OCI-LY1 (cell line): ENCODE data around the gene CACNA1I.

Source experiments
- H2AFZ ChIP-seq: fragments of 200-600 bp; sonication (generic), shearing (Covaris generic); 2 replicates; pipeline ENCODE4 v1.6.0; 2014; ENCODE audit warnings: antibody characterized with exemption, mild to moderate bottlenecking, low read length
- H3F3A ChIP-seq: fragments of 200-600 bp; sonication (generic), shearing (Covaris generic); 2 replicates; pipeline ENCODE4 v1.6.0; 2014; ENCODE audit warnings: mild to moderate bottlenecking, antibody characterized with exemption, low read length, moderate library complexity; ENCODE audit not compliant: insufficient read depth
- H3K27ac ChIP-seq: fragments of 200-600 bp; sonication (generic); 2 replicates; pipeline ENCODE4 v1.5.1; 2014; ENCODE audit warnings: low read length, mixed run types, mild to moderate bottlenecking, low read depth; ENCODE audit not compliant: poor library complexity, severe bottlenecking
- H3K27me3 ChIP-seq: fragments of 200-600 bp; sonication (generic); 2 replicates; pipeline ENCODE4 v1.6.0; 2014; ENCODE audit warnings: antibody characterized with exemption, mild to moderate bottlenecking, low read length, moderate library complexity; ENCODE audit not compliant: insufficient read depth
- H3K36me3 ChIP-seq: fragments of 200-600 bp; sonication (generic); 2 replicates; pipeline ENCODE4 v1.6.1; 2014; ENCODE audit warnings: mild to moderate bottlenecking, antibody characterized with exemption, low read length, moderate library complexity, mixed read lengths; ENCODE audit not compliant: insufficient read depth
- H3K4me1 ChIP-seq: fragments of 200-600 bp; sonication (generic); 2 replicates; pipeline ENCODE4 v1.5.1; 2014; ENCODE audit warnings: mild to moderate bottlenecking, low read length, moderate library complexity; ENCODE audit not compliant: insufficient read depth, severe bottlenecking
- H3K4me2 ChIP-seq: fragments of 200-600 bp; sonication (generic), shearing (Covaris generic); 2 replicates; pipeline ENCODE4 v1.6.1; 2014; ENCODE audit warnings: low read length
- H3K4me3 ChIP-seq: fragments of 200-600 bp; sonication (generic); 2 replicates; pipeline ENCODE4 v1.5.1; 2014; ENCODE audit warnings: low read length, low read depth, mild to moderate bottlenecking, mixed read lengths; ENCODE audit not compliant: poor library complexity, severe bottlenecking
- H3K79me2 ChIP-seq: fragments of 200-600 bp; shearing (Covaris generic); 2 replicates; pipeline ENCODE4 v1.6.1; 2016; ENCODE audit warnings: mixed run types, low read length, mixed read lengths; ENCODE audit not compliant: insufficient read depth
- H3K9ac ChIP-seq: fragments of 200-600 bp; sonication (generic), shearing (Covaris generic); 2 replicates; pipeline ENCODE4 v1.6.1; 2014; ENCODE audit warnings: mild to moderate bottlenecking, low read length, mixed read lengths
- H3K9me2 ChIP-seq: fragments of 200-600 bp; sonication (generic), shearing (Covaris generic); 2 replicates; pipeline ENCODE4 v1.6.1; 2014; ENCODE audit warnings: low read depth, mild to moderate bottlenecking, low read length, mixed read lengths
- H3K9me3 ChIP-seq: fragments of 200-600 bp; shearing (Covaris generic); 2 replicates; pipeline ENCODE4 v1.6.1; 2014; ENCODE audit warnings: low read length, mixed read lengths
- H4K20me1 ChIP-seq: fragments of 200-600 bp; sonication (generic), shearing (Covaris generic); 2 replicates; pipeline ENCODE4 v1.6.0; 2016; ENCODE audit warnings: mild to moderate bottlenecking, low read length; ENCODE audit not compliant: insufficient read depth
- CTCF ChIP-seq: fragments of 200-600 bp; sonication (generic), shearing (Covaris generic); IDR thresholded peaks from 2 replicates; pipeline ENCODE4 v1.5.1; 2017; ENCODE audit warnings: mild to moderate bottlenecking, antibody characterized with exemption, low read length, moderate library complexity, mixed read lengths
- EZH2 ChIP-seq: fragments of 200-600 bp; sonication (generic), shearing (Covaris generic); IDR thresholded peaks from 2 replicates; pipeline ENCODE4 v1.8.0; 2017; ENCODE audit warnings: borderline replicate concordance, mixed run types, mild to moderate bottlenecking, antibody characterized with exemption, low read length, moderate library complexity, mixed read lengths

The CACNA1I gene

GRCh38 chr22:39697790-39698430 is 127.4 kb downstream of the CACNA1I start:
- Histone ChIP-seq H3K9me3 (no peaks in the 10 kb centered on the region), H3K4me2 (no peak overlapping the region), H3K79me2 (no peaks in the 10 kb centered on the region), H3K4me1 (no peaks in the 10 kb centered on the region), H4K20me1 (no peaks in the 10 kb centered on the region), H2AFZ (no peak overlapping the region), H3F3A (no peaks in the 10 kb centered on the region), H3K4me3 (no peak overlapping the region), H3K36me3 (no peaks in the 10 kb centered on the region), H3K9ac (no peak overlapping the region), H3K9me2 (no peaks in the 10 kb centered on the region), H3K27me3 (no peaks in the 10 kb centered on the region), H3K27ac (no peak overlapping the region)
- TF ChIP-seq CTCF = no peak
- TF ChIP-seq EZH2 = no peak

- H3K9ac ChIP-seq = no peak overlapping the region
- no peaks in the 10 kb centered on the region for H3K9me3 ChIP-seq
- no peaks in the 10 kb centered on the region for H3K4me1 ChIP-seq
- H3K79me2 ChIP-seq = no peaks in the 10 kb centered on the region
- no peaks in the 10 kb centered on the region for H3K36me3 ChIP-seq
- H4K20me1 ChIP-seq = no peaks in the 10 kb centered on the region
- H3F3A ChIP-seq = no peaks in the 10 kb centered on the region
- H3K4me2 ChIP-seq = no peak overlapping the region
- TF ChIP-seq CTCF (no peak), EZH2 (no peak)
- no peak overlapping the region for H3K4me3 ChIP-seq
- H3K9me2 ChIP-seq = no peaks in the 10 kb centered on the region
- H3K27me3 ChIP-seq = 0 out of 2 replicates have a peak, but pooled peaks cover 4% of the 10 kb centered on the region
- H3K27ac ChIP-seq = no peak overlapping the region
- no peak overlapping the region for H2AFZ ChIP-seq
Observed at GRCh38 chr22:39699631-39700360, 129.2 kb downstream of the CACNA1I start.

- Histone ChIP-seq H3K27me3 (0 out of 2 replicates have a peak, but pooled peaks cover 4% of the 10 kb centered on the region), H3K4me2 (no peak overlapping the region), H2AFZ (no peak overlapping the region), H3K27ac (no peak overlapping the region), H3K4me1 (no peaks in the 10 kb centered on the region), H3K36me3 (no peaks in the 10 kb centered on the region), H3K9me3 (no peaks in the 10 kb centered on the region), H4K20me1 (no peaks in the 10 kb centered on the region), H3K9ac (no peak overlapping the region), H3K4me3 (no peak overlapping the region), H3F3A (no peaks in the 10 kb centered on the region), H3K79me2 (no peaks in the 10 kb centered on the region), H3K9me2 (no peaks in the 10 kb centered on the region)
- TF ChIP-seq CTCF (no peak), EZH2 (no peak)
Observed at GRCh38 chr22:39700565-39700964, 130.0 kb downstream of the CACNA1I start.
